ENCODE data around the gene RSBN1L.

RSBN1L gene

DNA sequence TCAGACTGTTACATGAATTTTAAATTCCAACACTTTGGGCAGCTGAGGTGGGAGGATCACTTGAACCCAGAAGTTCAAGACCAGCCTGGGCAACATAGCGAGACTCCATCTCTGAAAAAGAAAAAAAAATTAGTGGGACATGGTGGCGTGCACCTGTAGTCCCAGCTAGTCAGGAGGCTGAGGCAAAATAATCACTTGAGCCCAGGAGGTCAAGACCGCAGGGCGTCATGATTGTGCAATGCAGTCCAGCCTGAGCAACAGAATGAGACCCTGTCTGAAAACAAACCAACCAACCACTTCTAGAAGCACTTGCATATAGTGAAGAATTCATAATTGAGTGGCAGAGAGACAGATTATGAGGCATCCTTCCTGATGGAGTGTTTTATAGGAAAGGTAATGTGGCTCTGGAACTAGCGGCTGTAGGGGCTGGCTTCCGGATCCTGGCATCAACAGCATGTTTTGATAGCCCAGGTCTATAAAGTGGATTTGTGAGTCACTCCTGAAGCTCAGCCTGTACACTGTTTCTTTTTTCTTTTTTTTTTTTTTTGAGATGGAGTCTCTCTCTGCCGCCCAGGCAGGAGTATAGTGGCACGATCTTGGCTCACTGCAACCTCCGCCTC is 40.3 kb upstream of the RSBN1L start:
- no peak for DNase-seq (ENCODE audit: low read depth)
- TF ChIP-seq, protein P1, sequence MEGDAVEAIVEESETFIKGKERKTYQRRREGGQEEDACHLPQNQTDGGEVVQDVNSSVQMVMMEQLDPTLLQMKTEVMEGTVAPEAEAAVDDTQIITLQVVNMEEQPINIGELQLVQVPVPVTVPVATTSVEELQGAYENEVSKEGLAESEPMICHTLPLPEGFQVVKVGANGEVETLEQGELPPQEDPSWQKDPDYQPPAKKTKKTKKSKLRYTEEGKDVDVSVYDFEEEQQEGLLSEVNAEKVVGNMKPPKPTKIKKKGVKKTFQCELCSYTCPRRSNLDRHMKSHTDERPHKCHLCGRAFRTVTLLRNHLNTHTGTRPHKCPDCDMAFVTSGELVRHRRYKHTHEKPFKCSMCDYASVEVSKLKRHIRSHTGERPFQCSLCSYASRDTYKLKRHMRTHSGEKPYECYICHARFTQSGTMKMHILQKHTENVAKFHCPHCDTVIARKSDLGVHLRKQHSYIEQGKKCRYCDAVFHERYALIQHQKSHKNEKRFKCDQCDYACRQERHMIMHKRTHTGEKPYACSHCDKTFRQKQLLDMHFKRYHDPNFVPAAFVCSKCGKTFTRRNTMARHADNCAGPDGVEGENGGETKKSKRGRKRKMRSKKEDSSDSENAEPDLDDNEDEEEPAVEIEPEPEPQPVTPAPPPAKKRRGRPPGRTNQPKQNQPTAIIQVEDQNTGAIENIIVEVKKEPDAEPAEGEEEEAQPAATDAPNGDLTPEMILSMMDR (IDR thresholded peaks at IDR 0.05; ENCODE audit: insufficient read depth, low read depth, low read length, missing control alignments) = no peak
- H3K4me3 ChIP-seq (ENCODE audit: low read length) = no peak overlapping the region

DNA sequence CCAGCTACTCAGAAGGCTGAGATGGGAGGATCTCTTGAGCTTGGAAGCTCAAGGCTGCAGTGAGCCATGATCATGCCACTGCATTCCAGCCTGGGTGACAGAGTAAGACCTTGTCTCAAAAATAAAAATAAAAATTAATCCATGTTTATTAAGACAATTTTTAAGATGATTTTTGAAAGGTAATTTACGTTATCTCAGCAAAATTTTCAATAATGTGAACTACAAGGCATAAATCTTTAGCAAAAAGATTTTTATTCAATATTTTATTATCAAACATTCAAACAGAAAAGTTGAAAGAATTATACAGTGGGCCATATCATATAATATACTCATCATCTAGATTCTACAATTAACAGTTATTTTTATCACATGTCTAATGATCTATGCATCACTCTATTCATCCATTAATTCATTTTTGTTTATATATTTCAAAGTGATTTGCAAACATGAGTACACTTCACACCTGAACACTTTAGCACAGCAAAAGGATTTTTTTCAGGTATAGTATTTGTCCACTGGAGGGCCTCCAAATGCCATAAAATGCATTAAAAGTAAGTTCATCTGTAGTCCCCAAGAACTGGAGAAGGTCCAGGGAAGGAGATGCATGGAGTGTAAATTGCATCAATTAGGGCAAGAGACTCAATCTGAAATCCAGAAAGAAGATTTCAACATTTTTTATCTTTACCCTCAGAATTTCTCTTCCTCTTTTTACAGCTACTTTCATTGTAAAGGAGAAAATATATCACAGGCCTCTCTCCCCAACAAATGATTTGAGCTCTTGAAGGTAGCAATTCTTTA is 38.6 kb upstream of the RSBN1L start:
- TF ChIP-seq, protein P1 (IDR thresholded peaks at IDR 0.05; ENCODE audit: insufficient read depth, low read depth, low read length, missing control alignments) = peak; percentile 56
- H3K4me3 ChIP-seq (ENCODE audit: low read length) = no peak overlapping the region
- peak; percentile 53 for DNase-seq (ENCODE audit: low read depth)

DNA sequence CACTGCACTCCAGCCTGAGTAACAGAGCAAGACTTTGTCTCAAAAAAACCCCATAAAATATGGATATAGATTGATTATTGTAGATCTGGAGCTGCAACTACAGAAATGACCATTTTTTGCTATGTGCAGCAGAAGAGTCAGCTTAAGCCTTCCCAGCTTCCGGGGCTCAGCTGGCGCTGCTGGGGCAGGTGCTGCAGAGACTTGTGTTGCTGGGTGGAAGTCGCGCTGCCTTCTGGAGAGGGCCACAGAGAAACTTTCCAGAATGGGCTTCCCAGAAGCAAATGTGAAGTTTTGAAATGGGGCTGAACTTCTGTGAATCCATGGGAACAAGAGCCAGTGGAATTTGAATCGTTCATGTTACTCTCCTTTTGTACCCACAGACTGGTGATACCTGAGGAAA is 37.3 kb upstream of the RSBN1L start:
- no peak for DNase-seq (ENCODE audit: low read depth)
- TF ChIP-seq, protein P1 (IDR thresholded peaks at IDR 0.05; ENCODE audit: insufficient read depth, low read depth, low read length, missing control alignments) = no peak
- no peak overlapping the region for H3K4me3 ChIP-seq (ENCODE audit: low read length)

DNA sequence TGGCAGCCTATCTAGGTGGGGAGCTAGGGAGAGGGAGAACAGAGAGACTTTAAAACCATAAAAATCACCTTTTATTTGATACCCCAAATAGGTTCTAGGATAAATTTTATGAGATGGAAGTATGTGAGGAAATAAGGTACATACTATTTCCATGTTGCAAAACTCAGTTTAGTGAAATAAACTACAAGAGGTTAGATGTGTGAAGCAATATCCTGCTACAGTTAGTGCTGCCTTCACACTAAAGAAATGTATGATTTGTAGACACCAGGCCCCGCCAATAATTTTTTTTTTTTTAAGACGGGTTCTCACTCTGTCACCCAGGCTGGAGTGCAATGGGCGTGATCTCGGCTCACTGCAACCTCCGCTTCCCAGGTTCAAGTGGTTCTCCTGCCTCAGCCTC is 34.4 kb upstream of the RSBN1L start:
- H3K4me3 ChIP-seq (ENCODE audit: low read length) = no peak overlapping the region
- DNase-seq (ENCODE audit: low read depth) = no peak
- TF ChIP-seq, protein P1 (IDR thresholded peaks at IDR 0.05; ENCODE audit: insufficient read depth, low read depth, low read length, missing control alignments) = no peak

DNA sequence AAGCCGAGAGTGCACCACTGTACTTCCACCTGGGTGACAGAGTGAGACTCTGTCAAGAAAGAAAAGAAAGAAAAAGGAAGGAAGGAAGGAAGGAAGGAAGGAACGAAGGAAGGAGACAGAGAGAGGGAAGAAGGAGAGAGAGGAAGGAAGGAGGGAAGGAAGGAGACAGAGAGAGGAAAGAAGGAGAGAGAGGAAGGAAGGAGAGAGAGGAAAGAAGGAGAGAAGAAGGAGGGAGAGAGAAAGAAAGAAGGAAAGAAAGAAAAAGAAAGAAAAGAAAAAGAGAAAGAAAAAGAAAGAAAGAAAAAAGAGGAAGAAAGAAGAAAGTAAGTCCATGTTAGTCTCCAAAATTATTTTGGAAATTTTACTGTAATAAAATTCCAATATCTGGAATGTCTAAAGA is 33.4 kb upstream of the RSBN1L start:
- TF ChIP-seq, protein P1 (IDR thresholded peaks at IDR 0.05; ENCODE audit: insufficient read depth, low read depth, low read length, missing control alignments) = no peak
- no peak overlapping the region for H3K4me3 ChIP-seq (ENCODE audit: low read length)
- DNase-seq (ENCODE audit: low read depth) = no peak

DNA sequence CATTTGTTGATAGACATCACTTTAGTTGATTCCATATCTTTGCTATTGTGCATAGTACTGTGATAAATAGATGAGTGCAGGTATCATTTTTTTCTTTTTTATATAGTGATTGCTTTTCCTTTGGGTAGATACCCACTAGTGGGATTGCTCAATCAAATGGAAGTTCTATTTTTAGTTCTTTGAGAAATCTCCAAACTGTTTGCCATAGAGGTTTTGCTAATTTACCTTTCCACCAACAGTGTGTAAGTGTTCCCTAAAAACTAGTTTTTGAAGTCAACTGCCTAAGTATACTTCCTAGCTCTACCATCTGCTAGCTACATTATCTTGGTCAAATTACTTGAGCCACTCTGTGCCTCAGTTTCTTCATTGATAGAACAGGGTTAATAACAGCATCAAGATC is 31.5 kb upstream of the RSBN1L start:
- peak; percentile 26 for DNase-seq (ENCODE audit: low read depth)
- TF ChIP-seq, protein P1 (IDR thresholded peaks at IDR 0.05; ENCODE audit: insufficient read depth, low read depth, low read length, missing control alignments) = no peak

More for the DNA sequence above, 31.5 kb upstream of the RSBN1L start:
- H3K4me3 ChIP-seq (ENCODE audit: low read length) = no peak overlapping the region
